GM21737 (cell line): Measurements from ENCODE around the gene MYLK.
"Not testable (repeated sequence)": the region's sequence is repeated elsewhere in the genome, so short reads cannot be mapped to it uniquely, and the experiment has no call there.

Experiments
- ATAC-seq: cut with Tn5 transposase; IDR thresholded peaks from one replicate; pipeline ENCODE4 v1.9.1; 2021; ENCODE audit warnings: mild to moderate bottlenecking, moderate library complexity; ENCODE audit not compliant: unreplicated experiment

MYLK gene

GRCh38 chr3:123632161-123632655 is 251.9 kb downstream of the MYLK start:
- ATAC-seq: no peak

- no peak for ATAC-seq
Measured at GRCh38 chr3:123629747-123630047, 254.4 kb downstream of the MYLK start.

GRCh38 chr3:123628996-123629746 is 255.0 kb downstream of the MYLK start:
- ATAC-seq: no peak

- ATAC-seq: no peak
Measured at GRCh38 chr3:123627673-123628670, 256.2 kb downstream of the MYLK start.

GRCh38 chr3:123626881-123627280 is 257.3 kb downstream of the MYLK start:
- no peak for ATAC-seq

GRCh38 chr3:123624302-123624701 is 259.8 kb downstream of the MYLK start:
- ATAC-seq: no peak

GRCh38 chr3:123623346-123623880 is 260.7 kb downstream of the MYLK start:
- ATAC-seq: no peak

- ATAC-seq: no peak
Measured at GRCh38 chr3:123622766-123623165, 261.4 kb downstream of the MYLK start.

GRCh38 chr3:123621850-123622189 is 262.3 kb downstream of the MYLK start:
- no peak for ATAC-seq

GRCh38 chr3:123621186-123621849 is 262.8 kb downstream of the MYLK start:
- ATAC-seq: no peak

- ATAC-seq: no peak
Measured at GRCh38 chr3:123620343-123620742, 263.8 kb downstream of the MYLK start.

- no peak for ATAC-seq
Measured at GRCh38 chr3:123618768-123619484, 265.2 kb downstream of the MYLK start.

GRCh38 chr3:123618076-123618708 is 265.9 kb downstream of the MYLK start:
- no peak for ATAC-seq

- no peak for ATAC-seq
Measured at GRCh38 chr3:123616593-123616992, 267.5 kb downstream of the MYLK start.

- no peak for ATAC-seq
Measured at GRCh38 chr3:123613543-123613942, 270.6 kb downstream of the MYLK start.

- ATAC-seq: not testable (repeated sequence)
Measured at GRCh38 chr3:123611674-123612073, 272.5 kb downstream of the MYLK start.

GRCh38 chr3:123611082-123611481 is 273.1 kb downstream of the MYLK start:
- ATAC-seq: no peak

- ATAC-seq: peak; percentile 81
Measured at GRCh38 chr3:123610331-123610730, 273.8 kb downstream of the MYLK start.

GRCh38 chr3:123609063-123609462 is 275.1 kb downstream of the MYLK start:
- no peak for ATAC-seq
